Tibial artery (tissue), 4 donors: ENCODE results near the gene SAMD8.
"Not testable (repeated sequence)": the region's sequence is repeated elsewhere in the genome, so short reads cannot be mapped to it uniquely, and the experiment has no call there.

ENCODE experiments used
- DNase-seq, 2 donors: peaks; one replicate each; pipeline ENCODE4 v3.0.0-alpha.2; 2019
- H3K27ac ChIP-seq, 2 donors: fragments of 200-600 bp; sonication (generic) in 1 of 2; 1 replicate in 1 of 2; 2 replicates in 1 of 2; pipeline ENCODE4 v1.5.1; 2018 to 2019; ENCODE audit warnings: mild to moderate bottlenecking in 1 of 2
- H3K27me3 ChIP-seq, 2 donors: fragments of 200-600 bp; sonication (generic) in 1 of 2; one replicate each; pipeline versions ENCODE4 v1.5.1 to v1.6.0; 2016 to 2019
- H3K36me3 ChIP-seq, 3 donors: fragments of 200-600 bp; sonication (generic) in 2 of 3; one replicate each; pipeline ENCODE4 v1.5.1; 2016 to 2019; ENCODE audit warnings: mild to moderate bottlenecking in 2 of 3
- H3K4me1 ChIP-seq, 4 donors: fragments of 200-600 bp; sonication (generic) in 2 of 4; 1 replicate in 3 of 4; 2 replicates in 1 of 4; pipeline ENCODE4 v1.5.1; 2016 to 2019
- H3K4me3 ChIP-seq, 2 donors: fragments of 200-600 bp; sonication (generic) in 1 of 2; 1 replicate in 1 of 2; 2 replicates in 1 of 2; pipeline ENCODE4 v1.5.1; 2018 to 2019; ENCODE audit warnings: mild to moderate bottlenecking in 2 of 2
- H3K9me3 ChIP-seq, 3 donors: fragments of 200-600 bp; sonication (generic) in 1 of 3; one replicate each; pipeline ENCODE4 v1.5.1; 2016 to 2019
- intact Hi-C: fragments of 100-400 bp; cut with DNase I; formaldehyde crosslinking; loops from one replicate; pipeline ENCODE4 v1.15.0; 2023; ENCODE audit warnings: low total_unique reads
- TF ChIP-seq, protein P1 (sequence below), 2 experiments: fragments of 200-600 bp in 1 of 2; fragments of 450-650 bp in 1 of 2; IDR thresholded peaks; one replicate each; pipeline ENCODE4 v1.5.1; 2017 to 2019; ENCODE audit warnings: antibody characterized with exemption in 2 of 2, mild to moderate bottlenecking in 1 of 2, moderate library complexity in 1 of 2

The SAMD8 gene

DNA sequence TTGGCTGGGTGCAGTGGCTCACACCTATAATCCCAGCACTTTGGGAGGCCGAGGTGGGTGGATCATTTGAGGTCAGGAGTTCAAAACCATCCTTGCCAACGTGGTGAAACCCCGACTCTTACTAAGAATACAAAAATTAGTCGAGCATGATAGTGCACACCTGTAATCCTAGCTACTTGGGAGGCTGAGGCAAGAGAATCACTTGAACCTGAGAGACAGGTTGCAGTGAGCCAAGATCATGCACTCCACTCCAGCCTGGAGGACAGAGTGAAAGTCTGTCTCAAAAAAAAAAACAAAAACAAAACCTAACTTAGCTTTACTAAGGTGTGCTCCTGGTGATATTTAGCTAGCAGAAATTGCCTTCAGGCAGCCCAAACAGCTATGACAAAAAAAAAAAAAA is 74.9 kb downstream of the SAMD8 start:
- intact Hi-C loops, result loop anchor here (5.0 kb wide), 1 partner anchor 46 kb away; no protein-coding TSS in a partner anchor
- H3K4me1 ChIP-seq, result peaks cover 0 to 2% (median 0%) of the 10 kb centered on the region in 4 donors
- H3K36me3 ChIP-seq, result no peaks in the 10 kb centered on the region
- H3K27ac ChIP-seq, result no peak overlapping the region
- H3K9me3 ChIP-seq, result no peaks in the 10 kb centered on the region
- H3K27me3 ChIP-seq, result no peaks in the 10 kb centered on the region
- peak in 1 of 2 donors; percentile 0 for DNase-seq
- no peak overlapping the region for H3K4me3 ChIP-seq
- TF ChIP-seq, protein P1, sequence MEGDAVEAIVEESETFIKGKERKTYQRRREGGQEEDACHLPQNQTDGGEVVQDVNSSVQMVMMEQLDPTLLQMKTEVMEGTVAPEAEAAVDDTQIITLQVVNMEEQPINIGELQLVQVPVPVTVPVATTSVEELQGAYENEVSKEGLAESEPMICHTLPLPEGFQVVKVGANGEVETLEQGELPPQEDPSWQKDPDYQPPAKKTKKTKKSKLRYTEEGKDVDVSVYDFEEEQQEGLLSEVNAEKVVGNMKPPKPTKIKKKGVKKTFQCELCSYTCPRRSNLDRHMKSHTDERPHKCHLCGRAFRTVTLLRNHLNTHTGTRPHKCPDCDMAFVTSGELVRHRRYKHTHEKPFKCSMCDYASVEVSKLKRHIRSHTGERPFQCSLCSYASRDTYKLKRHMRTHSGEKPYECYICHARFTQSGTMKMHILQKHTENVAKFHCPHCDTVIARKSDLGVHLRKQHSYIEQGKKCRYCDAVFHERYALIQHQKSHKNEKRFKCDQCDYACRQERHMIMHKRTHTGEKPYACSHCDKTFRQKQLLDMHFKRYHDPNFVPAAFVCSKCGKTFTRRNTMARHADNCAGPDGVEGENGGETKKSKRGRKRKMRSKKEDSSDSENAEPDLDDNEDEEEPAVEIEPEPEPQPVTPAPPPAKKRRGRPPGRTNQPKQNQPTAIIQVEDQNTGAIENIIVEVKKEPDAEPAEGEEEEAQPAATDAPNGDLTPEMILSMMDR (IDR thresholded peaks at IDR 0.05), result no peak

DNA sequence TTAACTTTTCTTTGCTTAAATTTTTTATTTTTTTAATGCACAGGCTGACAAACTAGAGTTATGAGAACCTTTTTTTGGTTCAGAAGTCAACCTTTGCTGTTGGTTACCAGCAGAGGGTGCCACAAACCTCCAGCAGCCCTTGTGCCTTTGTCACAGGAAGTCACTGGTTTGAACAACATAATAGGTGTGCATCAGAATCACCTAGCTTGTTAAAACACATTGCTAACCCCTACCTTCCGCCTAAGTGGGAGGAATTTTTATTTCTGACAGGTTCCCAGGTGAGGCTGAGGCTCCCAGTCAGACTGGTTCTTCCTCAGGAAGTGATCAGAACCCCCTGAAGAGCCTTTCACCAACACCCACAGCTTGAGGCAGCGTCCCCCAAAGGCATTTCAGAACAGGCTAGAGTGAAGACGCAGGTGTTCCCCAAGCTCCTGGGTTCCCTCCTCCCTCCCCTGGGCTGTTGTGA is 76.5 kb downstream of the SAMD8 start:
- TF ChIP-seq, protein P1 (IDR thresholded peaks at IDR 0.05), result peak; percentile 51 to 59
- peak in 1 of 2 donors; percentile 66 for DNase-seq
- Histone ChIP-seq H3K4me1 (peaks cover 0 to 15% (median 4%) of the 10 kb centered on the region in 4 donors), H3K4me3 (no peak overlapping the region), H3K9me3 (no peaks in the 10 kb centered on the region), H3K27ac (no peak overlapping the region), H3K36me3 (no peaks in the 10 kb centered on the region), H3K27me3 (no peaks in the 10 kb centered on the region)
- intact Hi-C loops, result loop anchor here (5.0 kb wide), 1 partner anchor 44 kb away; no protein-coding TSS in a partner anchor

DNA sequence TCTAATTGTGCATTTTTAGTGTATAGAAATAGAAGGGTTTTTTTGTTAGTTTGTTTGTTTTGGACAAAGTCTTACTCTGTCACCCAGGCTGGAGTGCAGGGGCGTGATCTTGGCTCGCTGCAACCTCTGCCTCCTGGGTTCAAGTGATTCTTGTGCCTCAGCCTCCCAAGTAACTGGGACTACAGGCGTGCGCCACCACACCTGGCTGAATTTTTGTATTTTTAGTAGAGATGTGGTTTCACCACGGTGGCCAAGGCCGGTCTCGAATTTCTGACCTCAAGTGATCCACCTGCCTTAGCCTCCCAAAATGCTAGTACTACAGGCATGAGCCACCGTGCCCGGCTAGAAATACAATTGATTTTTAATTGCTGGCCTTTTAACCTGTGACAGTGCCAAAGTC is 77.1 kb downstream of the SAMD8 start:
- intact Hi-C loops, result loop anchor here (5.0 kb wide), 1 partner anchor 44 kb away; no protein-coding TSS in a partner anchor
- peak in 1 of 2 donors; percentile 15 for DNase-seq
- H3K4me1 ChIP-seq, result peaks cover 0 to 15% (median 4%) of the 10 kb centered on the region in 4 donors
- H3K36me3 ChIP-seq, H3K9me3 ChIP-seq, H3K27me3 ChIP-seq, H3K4me3 ChIP-seq, H3K27ac ChIP-seq: not testable (repeated sequence)

DNA sequence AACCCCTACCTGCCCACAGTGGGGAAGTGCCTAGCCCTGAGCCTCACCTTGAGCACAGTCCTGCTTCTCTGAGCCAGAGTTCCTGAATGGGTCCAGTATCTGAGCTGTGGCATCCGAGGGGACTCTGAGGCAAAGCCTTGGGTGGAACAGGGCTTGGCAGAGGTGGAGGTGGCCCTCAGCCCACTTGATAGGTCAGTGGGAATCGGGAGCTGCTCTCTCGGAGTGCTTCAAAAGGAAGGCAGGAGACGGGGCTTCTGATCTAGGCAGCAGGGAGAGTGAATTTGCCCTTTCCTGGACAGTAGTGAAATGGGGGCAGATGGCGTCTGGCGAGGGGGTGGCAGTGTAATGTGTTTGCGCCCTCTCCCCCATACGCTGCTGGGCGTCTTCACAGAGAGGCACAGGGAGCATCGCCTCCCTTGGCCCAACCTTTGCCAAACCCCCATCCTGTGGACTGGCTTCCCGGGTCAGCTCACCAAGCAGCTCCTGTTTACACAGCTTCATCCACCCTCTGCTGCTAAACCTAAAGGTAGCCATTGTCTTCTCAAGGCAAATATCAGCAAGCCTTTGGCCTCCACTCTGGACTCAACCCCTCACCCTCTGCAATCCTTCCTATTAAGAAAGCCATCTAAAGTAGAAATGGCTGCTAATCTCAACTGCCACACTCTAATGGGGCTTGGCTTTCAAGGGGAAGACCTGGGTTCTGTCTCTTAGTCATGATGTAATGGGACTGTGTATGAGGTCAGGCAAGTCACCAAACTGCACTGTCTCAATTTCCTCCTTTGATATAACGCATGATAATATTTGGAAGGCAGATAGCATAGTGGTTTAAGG is 78.0 kb downstream of the SAMD8 start:
- intact Hi-C loops, result loop anchor here (5.0 kb wide), 1 partner anchor 43 kb away; no protein-coding TSS in a partner anchor
- DNase-seq, result peak in 1 of 2 donors; percentile 57
- H3K9me3 ChIP-seq, result no peaks in the 10 kb centered on the region
- H3K27ac ChIP-seq, result no peak overlapping the region
- no peaks in the 10 kb centered on the region for H3K36me3 ChIP-seq
- peaks cover 0 to 15% (median 4%) of the 10 kb centered on the region in 4 donors for H3K4me1 ChIP-seq
- H3K27me3 ChIP-seq, result no peaks in the 10 kb centered on the region
- TF ChIP-seq, protein P1 (IDR thresholded peaks at IDR 0.05), result no peak
- no peak overlapping the region for H3K4me3 ChIP-seq

DNA sequence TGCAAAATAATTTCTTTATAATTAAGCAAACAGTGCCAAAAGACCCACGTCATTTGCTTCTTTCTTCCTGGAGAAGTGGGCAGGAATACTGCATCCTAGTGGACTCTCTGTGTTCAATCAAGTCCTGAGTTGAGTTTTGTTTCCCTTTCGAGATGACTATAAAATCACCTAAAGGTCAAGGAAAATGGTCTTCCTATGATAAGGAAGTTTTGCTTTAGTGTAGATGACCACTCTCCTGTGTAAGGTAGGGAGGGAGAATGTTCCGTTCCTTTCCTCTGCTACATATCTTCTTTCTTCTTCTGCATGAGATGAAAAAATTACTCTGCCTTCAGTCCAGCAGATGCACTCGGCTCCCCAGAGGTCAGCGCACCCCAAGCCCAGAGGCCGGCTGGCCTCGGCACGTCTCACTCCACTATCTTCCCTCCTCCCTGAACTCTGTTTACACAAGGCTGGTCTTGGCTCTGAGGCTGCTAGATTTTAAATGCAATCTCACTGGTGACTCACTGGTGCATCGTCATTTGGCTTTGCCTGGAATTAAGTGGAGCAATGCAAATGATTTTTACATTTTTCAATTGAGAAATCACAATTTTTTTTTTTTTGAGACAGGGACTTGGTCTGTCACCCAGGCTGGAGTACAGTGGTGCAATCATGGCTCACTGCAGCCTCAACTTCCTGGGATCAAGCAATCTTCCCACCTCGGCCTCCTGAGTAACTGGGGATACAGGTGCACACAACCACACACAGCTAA is 80.5 kb downstream of the SAMD8 start:
- peak overlapping the region; percentile 61 to 62 for H3K27ac ChIP-seq
- H3K27me3 ChIP-seq, result no peaks in the 10 kb centered on the region
- peak; percentile 65 to 75 for DNase-seq
- no peaks in the 10 kb centered on the region for H3K9me3 ChIP-seq
- H3K36me3 ChIP-seq, result no peaks in the 10 kb centered on the region
- peaks cover 0 to 15% (median 4%) of the 10 kb centered on the region in 4 donors for H3K4me1 ChIP-seq
- TF ChIP-seq, protein P1 (IDR thresholded peaks at IDR 0.05), result no peak
- intact Hi-C loops, result no loop called here
- H3K4me3 ChIP-seq, result peak overlapping the region in 1 of 2 donors; percentile 9

DNA sequence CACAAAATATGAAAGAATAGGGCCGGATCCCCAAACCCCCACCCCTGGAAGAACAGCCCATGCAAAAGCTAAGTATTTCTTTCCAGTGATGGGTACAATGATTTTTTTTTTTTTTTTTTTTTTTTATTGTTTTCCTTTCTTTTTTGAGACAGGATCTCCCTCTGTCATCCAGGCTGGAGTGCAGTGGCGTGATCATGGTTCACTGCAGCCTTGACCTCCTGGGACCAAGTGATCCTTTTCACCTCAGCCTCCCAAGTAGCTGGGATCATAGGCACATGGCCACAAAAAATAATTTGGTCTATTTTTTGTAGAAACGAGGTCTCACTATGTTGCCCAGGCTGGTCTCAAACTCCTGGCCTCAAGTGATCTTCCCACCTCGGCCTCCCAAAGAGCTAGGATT is 83.2 kb downstream of the SAMD8 start:
- H3K4me1 ChIP-seq, result peaks cover 0 to 15% (median 4%) of the 10 kb centered on the region in 4 donors
- intact Hi-C loops, H3K4me3 ChIP-seq, H3K36me3 ChIP-seq, H3K27me3 ChIP-seq, DNase-seq, H3K9me3 ChIP-seq, H3K27ac ChIP-seq: not testable (repeated sequence)
